ENCODE results near the gene ID2. TPM values are rescaled to one million over a fixed set of nuclear protein-coding genes. Genes with fewer than 3 reads are reported as not detected.
A peak's percentile ranks its signal among the peaks of the same experiment; 100 is the strongest.

Gene ID2
- total and polyA plus RNA-seq, 3 donors from 2014 or later, result 31.3 to 87.2 (median 48.8) TPM

GRCh38 chr2:8685697-8686358 is 4.0 kb downstream of the ID2 start:
- peak overlapping the region in 1 of 2 donors; percentile 22 for H3K27ac ChIP-seq
- TF ChIP-seq POLR2A (IDR thresholded peaks at IDR 0.05), result no peak
- TF ChIP-seq CTCF (IDR thresholded peaks at IDR 0.05), result peak; percentile 98 to 99 (median 98)
- no peaks in the 10 kb centered on the region for H3K36me3 ChIP-seq (ENCODE audit: low read depth, missing control alignments)
- H3K4me1 ChIP-seq, result peaks cover 4% of the 10 kb centered on the region
- intact Hi-C loops (cut with DNase I; ENCODE audit: low total_unique reads), result loop anchor here (5.0 kb wide), 1 partner anchor 1254 kb away; no protein-coding TSS in a partner anchor
- H3K4me3 ChIP-seq, result peak overlapping the region; percentile 63 to 66
- 0% methylated on average over 18 to 40 of the region's 50 CpGs for WGBS, 2 donors
- no peaks in the 10 kb centered on the region for H3K27me3 ChIP-seq
- peak; percentile 77 for DNase-seq
- no peaks in the 10 kb centered on the region for H3K9me3 ChIP-seq

GRCh38 chr2:8691859-8692437 is 10.1 kb downstream of the ID2 start:
- H3K4me3 ChIP-seq, result no peak overlapping the region
- no peak overlapping the region for H3K27ac ChIP-seq

GRCh38 chr2:8692783-8693156 is 10.9 kb downstream of the ID2 start:
- Histone ChIP-seq H3K27ac (no peak overlapping the region), H3K9me3 (no peaks in the 10 kb centered on the region), H3K4me1 (no peaks in the 10 kb centered on the region), H3K36me3 (ENCODE audit: low read depth, missing control alignments) (no peaks in the 10 kb centered on the region), H3K27me3 (no peaks in the 10 kb centered on the region), H3K4me3 (peak overlapping the region in 1 of 2 donors; percentile 52)
- TF ChIP-seq CTCF (IDR thresholded peaks at IDR 0.05) (no peak), POLR2A (IDR thresholded peaks at IDR 0.05) (no peak)
- intact Hi-C loops (cut with DNase I; ENCODE audit: low total_unique reads), result no loop called here
- DNase-seq, result no peak
- 55 to 61% methylated on average over 7 of the region's 7 CpGs for WGBS, 2 donors

More at GRCh38 chr2:8691859-8692437, 10.1 kb downstream of the ID2 start:
- TF ChIP-seq CTCF (IDR thresholded peaks at IDR 0.05) (no peak), POLR2A (IDR thresholded peaks at IDR 0.05) (no peak)
- DNase-seq, result no peak
- Histone ChIP-seq H3K9me3 (no peaks in the 10 kb centered on the region), H3K36me3 (ENCODE audit: low read depth, missing control alignments) (no peaks in the 10 kb centered on the region), H3K27me3 (no peaks in the 10 kb centered on the region), H3K4me1 (no peaks in the 10 kb centered on the region)
- 68 to 76% methylated on average over 9 of the region's 9 CpGs for WGBS, 2 donors
- intact Hi-C loops (cut with DNase I; ENCODE audit: low total_unique reads), result no loop called here

GRCh38 chr2:8693157-8693821 is 11.4 kb downstream of the ID2 start:
- H3K4me3 ChIP-seq, result peak overlapping the region; percentile 32 to 52
- 20 to 41% methylated on average over 10 to 30 of the region's 30 CpGs for WGBS, 2 donors
- intact Hi-C loops (cut with DNase I; ENCODE audit: low total_unique reads), result no loop called here
- H3K9me3 ChIP-seq, result no peaks in the 10 kb centered on the region
- H3K36me3 ChIP-seq (ENCODE audit: low read depth, missing control alignments), result no peaks in the 10 kb centered on the region
- no peaks in the 10 kb centered on the region for H3K4me1 ChIP-seq
- no peak overlapping the region for H3K27ac ChIP-seq
- TF ChIP-seq POLR2A (IDR thresholded peaks at IDR 0.05) (no peak), CTCF (IDR thresholded peaks at IDR 0.05) (peak in 2 of 3 experiments; percentile 41 to 63)
- no peaks in the 10 kb centered on the region for H3K27me3 ChIP-seq
- DNase-seq, result peak; percentile 68
